Measurements from ENCODE around the gene OGFOD1. TPM values are rescaled to one million over a fixed set of nuclear protein-coding genes. Genes with fewer than 3 reads are reported as not detected.

The OGFOD1 gene
- total and polyA plus RNA-seq, 9 of the 15 experiments (the other 6 are each of a cell fraction or from before 2014, with no cell fraction given): 60.4 to 134 (median 85.8) TPM

- H3K4me1 ChIP-seq (replicated peaks in 1 of 2; ENCODE audit: control insufficient read depth in 2 of 2, insufficient read depth in 2 of 2, low read length in 2 of 2): 0 out of 5 replicates have a peak, but pooled peaks cover 0 to 2% of the 10 kb centered on the region in 2 experiments
- no peak for DNase-seq (ENCODE audit: extremely low read depth in 1 of 4, low spot score in 3 of 4)
- H2AFZ ChIP-seq (ENCODE audit: low read depth, low read length): no peak overlapping the region
- no peaks in the 10 kb centered on the region for H3K27me3 ChIP-seq (ENCODE audit: control insufficient read depth in 2 of 2, insufficient read depth in 2 of 2, low read length in 2 of 2)
- H3K4me2 ChIP-seq (ENCODE audit: insufficient read depth, low read length): no peak overlapping the region
- ChIA-PET CTCF (ENCODE audit: low intra/inter-chr PET ratio) (no interaction called here), POLR2A (interaction anchor here (0.8 kb wide), 1 partner anchor 28 kb away, joined by 3 read pairs; no protein-coding TSS in a partner anchor)
- intact Hi-C loops (cut with micrococcal nuclease) (no loop called here), in situ Hi-C loops (cut with MboI) (no loop called here)
- H3K9ac ChIP-seq (ENCODE audit: insufficient read depth in 1 of 2, low read depth in 2 of 2, low read length in 2 of 2): no peak overlapping the region
- H3K27ac ChIP-seq (ENCODE audit: extremely low read depth, low read depth, low read length): no peak overlapping the region
- peak; percentile 76 for ATAC-seq
- no peak overlapping the region for H3K4me3 ChIP-seq
- H3K9me3 ChIP-seq (replicated peaks; ENCODE audit: control insufficient read depth, insufficient read depth, low read depth, low read length): no peaks in the 10 kb centered on the region
- H3K9me1 ChIP-seq (ENCODE audit: control insufficient read depth, insufficient read depth, low read length): no peaks in the 10 kb centered on the region
- FAIRE-seq: no peak
- H3K36me3 ChIP-seq (ENCODE audit: control insufficient read depth, insufficient read depth, low read length): no peaks in the 10 kb centered on the region
- H3K79me2 ChIP-seq (ENCODE audit: control insufficient read depth, insufficient read depth, low read length): no peaks in the 10 kb centered on the region
- WGBS (ENCODE audit: insufficient coverage, low coverage, missing lambda C conversion rate): 67% methylated on average over 1 of the region's 1 CpG
- no TSS peak for BruUV-seq (replicated peaks)
- no peaks in the 10 kb centered on the region for H4K20me1 ChIP-seq (replicated peaks; ENCODE audit: control insufficient read depth, insufficient read depth, low read length)
- TF ChIP-seq FOXJ3 (CRISPR knock-in tag; IDR thresholded peaks at IDR 0.05) (no peak), KHSRP (IDR thresholded peaks at IDR 0.05) (no peak), ILF3 (IDR thresholded peaks at IDR 0.05; ENCODE audit: borderline replicate concordance) (no peak), DMBX1 (CRISPR knock-in tag; IDR thresholded peaks at IDR 0.05; ENCODE audit: borderline replicate concordance) (no peak), TAF9B (IDR thresholded peaks at IDR 0.05; ENCODE audit: partially characterized antibody) (no peak), FOXM1 (IDR thresholded peaks at IDR 0.05; ENCODE audit: low read depth) (no peak), FOXM1 (CRISPR knock-in tag; IDR thresholded peaks at IDR 0.05; ENCODE audit: low read depth) (no peak), ZNF384 (IDR thresholded peaks at IDR 0.05; ENCODE audit: low read depth, low read length) (peak; percentile 77), MAFG (tag; conservative IDR thresholded peaks at IDR 0.05) (peak; percentile 84), SP2 (IDR thresholded peaks at IDR 0.05; ENCODE audit: extremely low read depth, low read depth, low read length, poor library complexity, severe bottlenecking) (no peak), MAFF (IDR thresholded peaks at IDR 0.05; ENCODE audit: low read length) (peak; percentile 37; the same call in 1 of the 2 replicates), EWSR1 (IDR thresholded peaks at IDR 0.05; ENCODE audit: borderline replicate concordance, low read depth, partially characterized antibody) (no peak), ZNF592 (IDR thresholded peaks at IDR 0.05) (no peak), ZNF316 (IDR thresholded peaks at IDR 0.05) (peak; percentile 90), PREB (CRISPR knock-in tag; IDR thresholded peaks at IDR 0.05) (no peak), CBX2 (IDR thresholded peaks at IDR 0.05; ENCODE audit: insufficient read depth, low read length, poor library complexity, severe bottlenecking) (no peak), CHCHD3 (CRISPR knock-in tag; IDR thresholded peaks at IDR 0.05) (no peak)
- TF ChIP-seq, protein P1, sequence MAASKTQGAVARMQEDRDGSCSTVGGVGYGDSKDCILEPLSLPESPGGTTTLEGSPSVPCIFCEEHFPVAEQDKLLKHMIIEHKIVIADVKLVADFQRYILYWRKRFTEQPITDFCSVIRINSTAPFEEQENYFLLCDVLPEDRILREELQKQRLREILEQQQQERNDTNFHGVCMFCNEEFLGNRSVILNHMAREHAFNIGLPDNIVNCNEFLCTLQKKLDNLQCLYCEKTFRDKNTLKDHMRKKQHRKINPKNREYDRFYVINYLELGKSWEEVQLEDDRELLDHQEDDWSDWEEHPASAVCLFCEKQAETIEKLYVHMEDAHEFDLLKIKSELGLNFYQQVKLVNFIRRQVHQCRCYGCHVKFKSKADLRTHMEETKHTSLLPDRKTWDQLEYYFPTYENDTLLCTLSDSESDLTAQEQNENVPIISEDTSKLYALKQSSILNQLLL (CRISPR knock-in tag; IDR thresholded peaks at IDR 0.05; ENCODE audit: borderline replicate concordance): no peak
These were observed 42.5 kb downstream of the OGFOD1 start for GRCh38 chr16:56493815-56494214.
